HT-29 (cell line): ENCODE data around the gene LDAH. TPM values are rescaled to one million over a fixed set of nuclear protein-coding genes. Genes with fewer than 3 reads are reported as not detected.

Experiments
- DNase-seq: peaks from one replicate; pipeline ENCODE4 v3.0.0-alpha.2; 2015; ENCODE audit warnings: low spot score
- total RNA-seq: library from RNA; depleted of rRNA; stranded (reverse); fragments of >200 nt; shearing (Covaris generic); gene quantifications from 2 replicates; pipeline ENCODE4 v1.2.3, GENCODE V29; 2014

Gene LDAH
- total RNA-seq, 1 experiment from 2014 or later = 7.4 TPM

DNA sequence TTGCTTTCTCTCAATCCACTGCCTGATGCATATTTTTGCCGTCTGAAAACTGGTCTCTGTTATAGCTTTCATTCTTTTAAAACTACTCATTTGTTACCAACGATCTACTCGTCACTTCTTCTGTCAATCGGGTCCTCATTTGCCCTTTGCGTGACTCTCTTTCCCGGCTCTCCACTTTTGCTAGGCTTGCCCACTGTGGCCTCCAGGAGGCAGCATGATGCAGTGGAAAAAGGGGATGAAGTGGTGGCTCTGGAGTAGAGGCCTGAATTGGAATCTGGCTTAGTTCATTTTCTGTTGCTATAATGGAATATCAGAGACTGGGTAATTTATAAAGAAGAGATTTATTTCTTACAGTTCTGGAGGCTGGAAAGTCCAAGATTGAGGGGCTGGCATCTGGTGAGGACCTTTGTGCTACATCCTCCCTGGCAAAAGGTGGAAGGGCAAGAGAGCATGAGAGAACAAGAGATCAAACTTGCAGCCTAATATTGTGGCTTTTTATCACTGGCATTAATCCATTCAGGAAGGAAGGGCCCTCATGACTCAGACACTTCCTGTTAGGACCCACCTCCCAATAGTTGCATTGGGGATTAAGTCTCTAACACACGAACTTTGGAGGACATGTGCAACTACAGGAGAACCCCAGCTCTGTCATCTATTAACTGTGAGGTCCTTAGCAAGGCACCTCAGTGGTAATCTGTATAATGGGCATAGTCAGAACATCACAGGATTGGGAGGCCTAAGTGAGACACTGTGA is 140.6 kb downstream of the LDAH start:
- peak; percentile 15 for DNase-seq

DNA sequence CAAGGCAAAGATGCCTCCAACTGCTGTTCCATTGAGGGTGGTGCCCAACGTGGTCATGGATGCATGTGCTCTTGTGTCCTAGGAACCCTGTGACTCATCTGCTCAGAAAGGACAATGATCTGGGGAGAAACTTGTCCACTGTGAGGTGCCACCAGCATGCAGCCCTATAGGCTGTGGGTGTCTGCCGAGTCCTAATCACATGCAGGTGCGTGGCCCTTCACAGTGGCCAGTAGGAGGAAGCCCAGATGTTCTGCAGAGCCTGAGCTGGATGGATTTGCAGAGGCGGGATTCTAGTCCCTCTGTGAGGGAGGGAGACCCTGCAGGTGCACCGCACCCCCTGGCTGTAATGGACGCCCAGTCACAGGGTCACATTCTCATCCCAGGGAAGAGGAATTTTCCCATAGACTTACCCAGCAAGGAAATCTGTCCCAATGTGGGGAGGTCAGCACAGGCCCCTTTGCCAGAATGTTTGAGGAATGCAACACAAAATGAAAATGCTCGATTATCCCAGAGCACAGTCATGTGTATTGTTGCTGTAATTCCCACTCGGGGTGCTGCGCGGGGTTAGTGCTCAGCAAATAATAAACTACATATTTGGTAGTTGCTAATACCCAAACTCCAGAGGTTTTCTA is 142.0 kb downstream of the LDAH start:
- no peak for DNase-seq

DNA sequence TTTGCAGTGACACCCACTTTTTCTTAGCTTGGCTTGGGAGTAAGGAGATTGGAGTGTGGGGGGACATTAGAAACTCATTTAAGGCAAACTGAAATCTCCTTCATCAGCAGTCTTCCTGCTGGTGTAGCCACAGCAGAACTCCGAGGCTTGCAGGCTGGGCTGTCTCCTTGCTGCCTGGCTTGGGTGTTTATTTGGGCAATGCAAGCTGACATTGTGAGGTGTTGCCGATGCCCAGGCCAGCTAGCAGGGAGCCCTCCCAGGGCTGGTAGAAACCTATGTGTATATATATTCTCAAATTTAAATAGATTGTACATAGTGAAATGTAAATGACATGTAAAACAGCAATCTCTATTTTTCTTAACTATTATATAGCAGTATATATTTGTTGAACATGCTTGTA is 144.1 kb downstream of the LDAH start:
- no peak for DNase-seq

DNA sequence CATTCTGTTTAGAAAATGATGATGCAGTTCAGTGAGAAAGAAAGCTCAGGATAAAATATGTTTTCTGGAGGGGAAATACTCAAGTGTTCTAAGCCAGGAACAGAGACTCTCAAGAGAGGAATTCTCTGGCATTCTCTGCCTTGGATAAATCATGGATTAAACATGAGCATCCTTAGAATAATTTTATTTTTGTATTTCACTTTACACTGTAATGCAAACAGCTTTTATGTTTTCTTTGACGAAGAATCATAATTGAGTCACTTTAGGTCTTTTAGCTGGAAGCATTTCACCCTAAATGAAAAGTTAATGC is 144.9 kb downstream of the LDAH start:
- no peak for DNase-seq

DNA sequence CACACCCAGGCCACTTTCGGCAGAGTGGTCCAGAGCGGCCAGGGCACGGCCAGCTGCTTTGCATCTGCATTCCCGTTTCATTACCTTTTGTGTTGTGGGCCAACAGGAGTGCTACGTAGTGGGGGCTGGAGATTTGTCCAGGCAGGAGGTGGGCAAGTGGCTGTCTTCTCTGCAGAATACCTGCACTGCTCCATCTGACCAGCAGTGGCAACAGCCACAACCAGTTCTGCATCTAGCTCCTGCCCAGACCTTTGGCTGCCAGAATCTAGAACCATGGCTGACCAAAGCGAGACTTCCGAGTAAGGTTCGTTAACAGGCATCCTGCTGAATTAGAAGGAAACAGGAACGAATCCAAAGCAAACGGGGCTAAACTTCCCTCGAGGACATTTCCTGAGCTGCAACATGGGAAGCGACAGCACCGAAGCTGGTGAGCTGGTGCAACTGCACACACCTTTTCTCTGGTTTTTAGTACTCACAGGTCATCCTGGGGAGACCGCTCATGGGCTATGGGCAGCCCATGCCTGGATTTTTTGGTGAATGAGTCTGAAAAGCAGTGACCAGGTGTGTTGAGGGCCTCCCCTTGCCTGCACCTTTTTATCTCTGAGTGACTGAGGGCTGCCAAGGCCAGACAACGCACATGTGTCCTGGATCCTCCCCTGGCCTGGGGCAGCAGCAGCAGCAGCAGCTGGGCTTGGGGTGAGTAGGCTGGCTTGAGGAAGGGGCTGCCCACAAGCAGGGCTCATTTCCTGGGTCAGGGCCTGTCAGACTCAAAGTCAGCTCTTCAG is 145.4 kb downstream of the LDAH start:
- DNase-seq = peak; percentile 9

DNA sequence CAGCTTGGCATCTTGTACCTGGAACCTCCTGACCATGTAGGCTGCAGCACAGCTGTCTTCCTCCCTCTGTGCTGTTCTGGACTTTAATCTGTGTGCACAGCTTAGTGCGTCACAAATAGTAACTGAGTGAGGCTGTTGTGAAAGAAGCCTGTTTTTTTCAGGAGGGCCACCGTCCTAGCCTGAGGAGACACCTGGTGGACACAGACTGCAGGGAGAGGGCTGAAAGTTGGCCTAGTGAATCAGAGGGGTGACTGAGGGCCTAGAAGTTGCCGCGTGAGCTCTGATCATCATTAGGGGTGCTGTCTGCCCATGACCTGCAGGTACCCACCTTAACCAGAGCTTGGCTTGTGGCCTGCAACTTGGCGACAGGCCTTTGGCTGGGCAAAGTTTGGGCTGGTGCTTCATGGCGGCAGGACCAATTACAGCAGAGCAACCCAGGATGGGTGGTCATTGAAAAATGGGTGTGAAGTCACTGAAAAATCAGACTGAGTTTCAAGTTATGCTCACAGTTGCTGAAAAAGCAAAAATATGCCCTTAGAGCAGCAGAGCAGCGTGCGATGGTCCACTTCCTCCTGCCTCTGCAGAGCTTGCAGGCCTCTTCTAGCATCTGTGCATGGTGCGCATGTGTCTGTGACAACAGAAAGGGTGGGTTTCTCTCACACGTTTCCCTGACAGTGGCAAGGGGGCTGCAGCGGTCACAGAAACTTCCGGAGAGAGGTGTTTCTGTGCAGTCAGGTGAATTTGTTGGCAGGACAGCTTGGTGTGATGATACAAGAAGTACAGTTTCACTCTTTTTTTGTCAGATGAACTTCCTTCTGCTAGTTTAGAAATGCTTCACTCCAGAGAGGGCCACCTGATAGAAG is 146.3 kb downstream of the LDAH start:
- DNase-seq = peak; percentile 53

DNA sequence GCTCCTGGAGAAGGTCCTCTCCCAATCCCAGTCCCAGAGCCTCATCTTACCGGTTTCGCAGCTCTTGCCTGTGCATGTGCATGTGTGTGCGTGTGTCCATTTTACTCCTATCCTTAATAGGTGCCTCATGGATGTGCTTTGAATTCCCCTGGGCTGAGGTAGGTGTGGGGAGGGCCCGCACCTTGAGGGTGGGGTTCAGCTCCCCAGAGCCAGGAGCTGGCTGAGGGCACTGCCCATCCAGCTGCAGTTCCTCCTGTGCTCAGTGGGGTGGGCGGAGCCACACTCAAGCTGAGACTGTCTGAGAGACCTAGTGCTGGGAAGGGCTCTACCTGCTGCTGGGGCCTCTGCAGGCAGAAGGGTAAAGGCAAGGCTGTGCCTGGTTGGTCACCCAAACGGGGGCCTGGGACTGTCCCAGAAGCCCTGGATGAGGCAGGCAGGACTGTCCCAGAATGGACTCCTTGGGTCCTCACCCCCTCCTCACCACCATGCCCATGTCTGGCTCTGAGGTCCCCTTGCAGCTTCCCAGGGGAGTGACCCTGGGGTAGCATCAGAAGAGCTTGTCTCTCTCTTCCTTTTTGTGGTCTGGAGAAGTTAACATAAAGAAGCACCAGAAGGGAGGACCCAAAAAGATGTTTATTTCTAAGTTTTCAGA is 147.1 kb downstream of the LDAH start:
- peak; percentile 48 for DNase-seq

DNA sequence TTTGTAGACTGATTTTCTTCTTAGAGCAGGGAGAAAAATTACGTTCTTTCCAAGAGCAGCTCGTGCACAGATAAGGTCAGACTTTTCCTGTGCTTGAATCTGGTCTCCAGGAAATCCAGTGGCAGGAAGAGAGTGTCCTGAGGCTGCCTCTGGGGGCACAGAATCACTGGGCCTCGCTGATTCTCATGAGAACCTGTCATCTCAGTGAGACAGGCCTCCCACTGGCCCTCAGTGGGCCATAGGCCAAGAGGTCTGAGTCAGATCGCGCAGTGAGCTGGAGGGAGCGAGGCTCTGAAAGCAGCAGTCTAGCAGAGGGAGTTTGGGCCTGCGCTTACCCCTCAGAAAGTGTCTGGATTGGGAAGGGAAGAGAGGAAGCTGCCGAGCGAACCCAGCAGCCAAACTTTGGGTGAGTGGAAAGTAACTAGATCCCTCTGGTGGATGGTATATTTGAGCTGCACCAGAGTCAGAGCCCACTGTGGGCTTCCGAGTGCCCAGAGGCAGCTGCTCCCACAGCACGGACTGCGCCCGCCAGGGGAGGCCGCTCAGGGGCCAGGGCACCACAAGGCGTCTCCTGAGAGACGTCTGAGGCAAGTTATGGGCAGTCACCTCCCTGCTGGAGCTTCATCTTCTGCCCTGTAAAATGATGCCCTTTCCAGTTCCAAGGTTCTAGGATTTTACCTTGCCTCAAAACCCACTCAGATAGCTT is 147.8 kb downstream of the LDAH start:
- DNase-seq = no peak

DNA sequence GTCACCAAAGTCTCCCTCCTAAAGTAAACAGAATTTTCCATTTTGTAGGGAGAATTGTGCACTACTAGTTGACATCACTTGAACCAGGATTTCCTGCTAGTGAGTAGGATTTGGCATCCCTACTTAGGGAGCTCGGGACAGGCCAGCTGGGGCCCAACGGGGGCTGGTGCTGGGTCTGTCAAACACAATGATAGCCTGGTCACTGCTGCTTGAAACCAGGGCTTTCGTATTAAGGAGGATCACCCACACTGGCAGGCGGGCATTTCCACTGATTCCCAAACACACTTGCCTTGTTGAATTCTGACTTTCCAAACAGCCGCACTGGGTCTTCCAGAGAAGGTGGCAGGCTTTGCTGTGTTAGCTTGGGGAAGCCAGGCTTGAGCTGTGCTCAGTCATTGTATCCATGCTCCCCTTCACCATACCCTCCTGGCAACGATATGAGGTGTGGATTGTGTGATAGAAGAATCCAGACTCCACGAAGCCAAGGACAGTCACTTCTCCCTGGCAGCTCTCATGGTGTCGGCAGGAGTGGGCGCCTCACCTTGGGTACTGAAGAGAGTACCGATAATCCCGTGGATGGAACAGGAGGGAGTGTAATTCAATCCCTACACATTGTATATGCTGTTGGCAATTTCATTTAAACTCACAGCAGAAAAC is 148.5 kb downstream of the LDAH start:
- no peak for DNase-seq

DNA sequence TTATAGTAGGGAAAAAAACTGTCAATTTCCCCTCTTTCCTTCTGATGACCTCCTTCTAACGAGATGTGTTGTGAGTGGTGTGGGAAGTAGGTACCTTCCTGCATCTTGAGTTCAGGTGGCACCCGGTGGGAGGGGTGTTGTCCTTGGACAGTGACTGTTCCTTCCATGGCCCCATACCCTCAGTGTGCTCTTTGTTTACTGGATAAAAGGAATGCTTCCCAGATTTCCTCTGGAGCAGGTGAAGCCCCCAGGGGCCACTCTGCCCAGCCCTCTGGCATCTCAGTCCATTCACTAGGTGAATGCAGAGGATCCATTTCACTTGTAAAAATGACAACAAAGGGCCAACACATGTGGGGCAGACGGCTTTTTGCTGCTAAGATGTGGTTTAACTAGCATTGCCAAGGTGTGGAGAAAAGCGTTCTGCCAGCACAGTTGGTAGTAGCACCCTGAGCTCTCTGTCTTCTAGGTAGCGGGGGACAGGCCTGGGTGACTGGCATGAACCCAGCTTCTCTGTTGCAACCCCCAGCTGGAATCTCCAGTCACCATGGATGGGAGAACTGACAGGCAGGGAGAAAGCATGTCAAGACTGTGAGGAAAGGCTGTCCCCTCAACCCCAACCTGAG is 149.1 kb downstream of the LDAH start:
- no peak for DNase-seq

DNA sequence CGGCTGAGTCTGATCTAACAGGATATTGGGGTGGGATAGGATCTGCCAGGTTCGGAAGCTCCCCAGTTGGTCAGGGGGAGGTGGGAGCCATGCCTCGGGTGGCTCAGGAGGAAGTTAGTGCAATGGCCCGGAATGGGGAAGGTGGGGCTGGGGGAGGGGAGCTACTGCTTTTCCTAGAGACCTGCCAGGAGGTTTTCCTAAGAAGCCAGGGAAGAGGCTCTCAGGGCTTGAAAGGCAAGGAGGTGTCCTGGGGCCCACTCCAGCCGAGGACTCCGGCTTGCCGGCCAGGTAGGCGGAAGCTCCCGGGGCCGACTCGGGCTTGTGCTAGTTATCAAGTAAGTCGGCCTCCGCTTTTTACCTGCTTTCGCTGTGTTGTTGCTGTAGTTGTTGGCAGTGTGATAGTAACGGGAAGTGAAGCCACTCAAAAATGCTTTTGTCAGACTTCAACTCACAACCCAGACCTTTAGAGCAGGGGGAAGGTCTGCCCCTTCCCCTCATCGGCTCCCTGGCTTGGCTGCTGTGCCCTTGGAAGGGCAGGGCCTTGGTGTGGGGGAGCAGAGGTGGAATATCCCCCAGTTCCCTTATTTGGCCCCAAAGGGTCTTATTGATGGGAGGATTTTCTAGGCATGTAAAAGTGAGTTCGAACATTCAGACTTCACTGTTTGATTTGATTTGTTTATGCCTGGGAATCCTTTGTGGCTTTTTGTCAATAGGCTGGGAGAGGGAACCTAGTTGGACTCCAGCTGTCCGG is 150.5 kb downstream of the LDAH start:
- DNase-seq = no peak

DNA sequence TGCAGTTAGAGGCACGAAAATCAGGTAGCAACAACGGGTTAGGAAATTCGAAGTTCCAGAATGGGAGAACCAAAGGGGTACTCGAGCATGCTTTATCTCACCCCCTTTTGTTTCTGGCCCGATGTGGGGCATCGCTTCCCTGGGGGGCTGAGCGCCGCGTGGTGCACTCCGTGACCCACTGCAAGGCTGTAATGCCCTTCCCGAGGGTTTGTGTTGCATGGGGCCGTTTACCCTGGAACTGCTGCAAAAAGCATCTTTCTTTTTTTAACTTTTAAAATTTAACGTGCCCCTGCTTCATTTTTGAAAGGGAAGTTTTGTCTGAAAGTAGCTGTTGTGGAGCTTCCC is 151.2 kb downstream of the LDAH start:
- no peak for DNase-seq

DNA sequence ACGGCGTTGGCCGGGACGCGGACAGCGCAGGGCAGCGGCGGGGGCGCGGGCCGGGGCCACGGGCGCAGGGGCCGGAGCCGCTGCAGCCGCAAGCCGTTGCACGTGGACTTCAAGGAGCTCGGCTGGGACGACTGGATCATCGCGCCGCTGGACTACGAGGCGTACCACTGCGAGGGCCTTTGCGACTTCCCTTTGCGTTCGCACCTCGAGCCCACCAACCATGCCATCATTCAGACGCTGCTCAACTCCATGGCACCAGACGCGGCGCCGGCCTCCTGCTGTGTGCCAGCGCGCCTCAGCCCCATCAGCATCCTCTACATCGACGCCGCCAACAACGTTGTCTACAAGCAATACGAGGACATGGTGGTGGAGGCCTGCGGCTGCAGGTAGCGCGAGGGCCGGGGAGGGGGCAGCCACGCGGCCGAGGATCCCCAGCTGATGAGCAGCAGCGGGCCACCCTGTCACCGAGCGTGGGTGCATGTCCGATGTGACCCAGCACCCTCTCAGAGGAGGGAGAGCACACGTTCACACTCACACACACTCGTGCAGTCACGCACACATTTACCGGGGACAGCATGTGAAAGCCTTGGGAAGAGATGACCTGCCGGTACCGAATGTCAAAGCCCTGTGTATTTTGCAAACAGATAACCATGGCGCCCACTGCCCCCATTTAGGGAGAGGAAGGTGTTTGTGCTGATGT is 151.7 kb downstream of the LDAH start:
- DNase-seq = no peak

DNA sequence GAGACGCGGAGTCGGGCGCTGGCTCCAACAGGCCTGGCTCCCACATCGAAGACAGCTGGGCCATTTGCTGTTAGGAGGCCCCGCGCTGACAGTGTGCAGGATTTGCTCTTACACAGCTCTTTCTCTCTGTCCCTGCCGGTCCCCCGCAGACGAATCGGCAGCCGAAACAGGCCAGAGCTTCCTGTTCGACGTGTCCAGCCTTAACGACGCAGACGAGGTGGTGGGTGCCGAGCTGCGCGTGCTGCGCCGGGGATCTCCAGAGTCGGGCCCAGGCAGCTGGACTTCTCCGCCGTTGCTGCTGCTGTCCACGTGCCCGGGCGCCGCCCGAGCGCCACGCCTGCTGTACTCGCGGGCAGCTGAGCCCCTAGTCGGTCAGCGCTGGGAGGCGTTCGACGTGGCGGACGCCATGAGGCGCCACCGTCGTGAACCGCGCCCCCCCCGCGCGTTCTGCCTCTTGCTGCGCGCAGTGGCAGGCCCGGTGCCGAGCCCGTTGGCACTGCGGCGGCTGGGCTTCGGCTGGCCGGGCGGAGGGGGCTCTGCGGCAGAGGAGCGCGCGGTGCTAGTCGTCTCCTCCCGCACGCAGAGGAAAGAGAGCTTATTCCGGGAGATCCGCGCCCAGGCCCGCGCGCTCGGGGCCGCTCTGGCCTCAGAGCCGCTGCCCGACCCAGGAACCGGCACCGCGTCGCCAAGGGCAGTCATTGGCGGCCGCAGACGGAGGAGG is 152.4 kb downstream of the LDAH start:
- DNase-seq = no peak

DNA sequence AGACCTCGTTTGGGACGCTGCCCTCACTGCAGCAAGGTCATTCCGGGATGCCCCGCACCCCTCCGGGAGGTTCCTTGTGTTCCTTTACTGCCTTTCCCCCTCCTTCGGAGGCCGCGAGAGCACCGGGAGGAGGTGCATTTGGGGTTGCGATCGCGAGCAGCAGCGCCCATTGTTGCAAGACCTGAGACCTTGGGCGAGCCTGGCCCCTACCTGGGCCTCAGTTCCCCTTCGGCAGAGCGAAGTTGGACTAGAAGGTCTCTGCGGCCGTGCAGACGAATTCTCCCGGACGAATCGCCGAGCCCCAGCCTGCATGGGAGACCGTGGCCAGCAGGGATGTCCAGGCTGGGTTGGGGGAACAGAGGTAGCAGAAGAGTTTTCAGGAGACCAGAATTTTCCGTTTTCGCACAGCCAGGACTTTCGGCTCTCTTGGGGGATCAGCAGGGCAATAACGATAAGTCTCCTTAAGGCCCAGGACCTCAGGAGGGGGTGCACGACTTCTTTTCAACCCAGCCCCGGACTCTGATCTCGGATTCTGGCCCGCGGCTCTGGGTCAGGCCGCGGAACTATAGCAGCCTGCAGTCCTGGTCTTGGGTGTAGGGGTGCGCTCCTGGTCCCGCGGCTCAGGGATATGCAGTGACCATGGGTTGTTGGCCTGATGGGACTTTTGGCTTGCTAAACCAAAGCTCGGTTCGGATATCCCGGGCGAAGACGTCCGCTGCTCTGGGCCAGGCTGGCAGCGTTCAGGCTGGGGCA is 153.2 kb downstream of the LDAH start:
- no peak for DNase-seq

DNA sequence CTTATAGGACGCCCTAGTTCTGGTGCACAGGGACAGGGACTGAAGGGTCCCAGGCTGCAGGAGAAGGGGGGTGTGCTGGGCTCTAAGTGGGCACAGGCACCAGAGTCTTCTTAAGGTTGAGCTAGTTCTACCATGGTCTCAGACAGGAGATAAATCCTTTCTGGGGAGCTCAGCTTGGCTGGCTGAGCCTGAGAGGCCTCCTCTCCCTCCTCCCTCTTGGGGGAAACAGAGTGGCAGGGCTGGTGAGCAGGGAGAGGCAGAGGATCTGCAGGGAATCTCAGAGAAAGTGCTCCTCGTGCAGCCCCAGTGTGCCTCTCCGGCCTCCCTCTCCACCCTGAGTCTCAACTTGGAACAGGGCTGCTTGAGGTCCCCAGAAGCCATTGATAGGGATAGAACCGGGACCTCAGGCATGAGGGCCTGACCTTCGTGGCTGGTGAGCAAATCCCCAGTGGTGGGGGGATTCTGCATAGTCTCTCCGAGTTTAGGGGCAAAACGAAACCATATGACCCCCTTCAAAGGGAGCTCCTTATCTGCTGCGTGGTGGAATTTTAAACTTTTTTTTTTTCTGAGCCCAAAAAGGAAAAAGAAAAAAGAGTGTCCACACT is 153.9 kb downstream of the LDAH start:
- DNase-seq = no peak

DNA sequence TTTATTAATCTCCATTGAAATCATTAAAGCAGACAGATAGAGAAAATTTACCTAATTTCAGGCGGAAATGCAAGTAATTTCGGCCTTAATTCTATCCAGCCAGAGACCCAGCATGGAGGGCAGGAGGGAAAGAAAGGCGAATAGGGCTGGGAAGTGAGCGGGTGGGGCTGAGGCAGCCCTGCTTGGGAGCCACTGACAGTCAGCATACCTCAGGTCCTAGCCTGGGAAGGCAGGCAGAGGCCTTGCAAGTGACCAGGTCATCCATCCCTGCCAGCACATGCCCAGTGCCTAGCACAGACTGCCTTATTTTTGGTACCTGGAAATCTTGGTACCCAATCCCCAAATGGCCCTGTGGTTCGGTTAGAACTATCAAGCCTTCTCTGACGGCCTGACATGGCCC is 154.4 kb downstream of the LDAH start:
- no peak for DNase-seq
